ENCODE measurements around the gene PATL1. TPM values are rescaled to one million over a fixed set of nuclear protein-coding genes. Genes with fewer than 3 reads are reported as not detected.

The PATL1 gene
- total and polyA plus RNA-seq, 2 experiments from 2014 or later, result 12.9 to 19.6 TPM

DNA sequence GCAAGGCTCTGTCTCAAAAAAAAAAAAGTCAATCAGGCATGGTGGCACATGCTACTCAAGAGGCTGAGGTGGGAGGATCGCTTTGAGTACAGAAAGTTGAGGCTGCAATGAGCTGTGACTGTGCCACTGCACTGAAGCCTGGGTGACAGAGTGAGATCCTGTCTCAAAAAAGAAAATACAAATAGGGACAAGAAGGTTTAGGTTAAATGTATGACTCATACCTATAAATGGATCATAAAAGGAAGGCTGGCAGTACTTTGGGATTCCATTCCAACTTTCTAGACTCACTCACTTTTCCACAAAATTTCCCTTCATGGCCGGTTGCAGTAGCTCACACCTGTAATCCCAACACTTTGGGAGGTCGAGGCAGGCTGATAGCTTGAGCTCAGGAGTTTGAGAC lies 27.7 kb downstream of the PATL1 start:
- H3K9me3 Mint-ChIP-seq, result no peaks in the 10 kb centered on the region
- Histone ChIP-seq H3F3A (replicated peaks; ENCODE audit: low read depth) (no peaks in the 10 kb centered on the region), H2AFZ (no peak overlapping the region), H3K79me2 (replicated peaks; ENCODE audit: insufficient read depth) (no peaks in the 10 kb centered on the region), H3K36me3 (ENCODE audit: insufficient read depth) (peaks cover 66% of the 10 kb centered on the region), H3K27ac (ENCODE audit: low read depth) (no peak overlapping the region), H3K4me3 (no peak overlapping the region), H3K27me3 (ENCODE audit: insufficient read depth) (no peaks in the 10 kb centered on the region), H3K4me2 (no peak overlapping the region), H3K9me2 (ENCODE audit: insufficient read depth) (no peaks in the 10 kb centered on the region), H4K20me1 (replicated peaks; ENCODE audit: insufficient read depth) (peaks cover 13% of the 10 kb centered on the region; the same call in 1 of the 2 replicates), H3K4me1 (ENCODE audit: insufficient read depth) (no peaks in the 10 kb centered on the region)
- no peak overlapping the region for H3K4me3 Mint-ChIP-seq
- no peak for ATAC-seq
- peaks cover 88% of the 10 kb centered on the region for H3K36me3 Mint-ChIP-seq (ENCODE audit: low read depth)
- H3K27me3 Mint-ChIP-seq (ENCODE audit: insufficient read depth, low read depth, poor library complexity), result no peaks in the 10 kb centered on the region
- H3K4me1 Mint-ChIP-seq, result no peaks in the 10 kb centered on the region
- DNase-seq (ENCODE audit: low spot score), result no peak
- TF ChIP-seq, protein P1, sequence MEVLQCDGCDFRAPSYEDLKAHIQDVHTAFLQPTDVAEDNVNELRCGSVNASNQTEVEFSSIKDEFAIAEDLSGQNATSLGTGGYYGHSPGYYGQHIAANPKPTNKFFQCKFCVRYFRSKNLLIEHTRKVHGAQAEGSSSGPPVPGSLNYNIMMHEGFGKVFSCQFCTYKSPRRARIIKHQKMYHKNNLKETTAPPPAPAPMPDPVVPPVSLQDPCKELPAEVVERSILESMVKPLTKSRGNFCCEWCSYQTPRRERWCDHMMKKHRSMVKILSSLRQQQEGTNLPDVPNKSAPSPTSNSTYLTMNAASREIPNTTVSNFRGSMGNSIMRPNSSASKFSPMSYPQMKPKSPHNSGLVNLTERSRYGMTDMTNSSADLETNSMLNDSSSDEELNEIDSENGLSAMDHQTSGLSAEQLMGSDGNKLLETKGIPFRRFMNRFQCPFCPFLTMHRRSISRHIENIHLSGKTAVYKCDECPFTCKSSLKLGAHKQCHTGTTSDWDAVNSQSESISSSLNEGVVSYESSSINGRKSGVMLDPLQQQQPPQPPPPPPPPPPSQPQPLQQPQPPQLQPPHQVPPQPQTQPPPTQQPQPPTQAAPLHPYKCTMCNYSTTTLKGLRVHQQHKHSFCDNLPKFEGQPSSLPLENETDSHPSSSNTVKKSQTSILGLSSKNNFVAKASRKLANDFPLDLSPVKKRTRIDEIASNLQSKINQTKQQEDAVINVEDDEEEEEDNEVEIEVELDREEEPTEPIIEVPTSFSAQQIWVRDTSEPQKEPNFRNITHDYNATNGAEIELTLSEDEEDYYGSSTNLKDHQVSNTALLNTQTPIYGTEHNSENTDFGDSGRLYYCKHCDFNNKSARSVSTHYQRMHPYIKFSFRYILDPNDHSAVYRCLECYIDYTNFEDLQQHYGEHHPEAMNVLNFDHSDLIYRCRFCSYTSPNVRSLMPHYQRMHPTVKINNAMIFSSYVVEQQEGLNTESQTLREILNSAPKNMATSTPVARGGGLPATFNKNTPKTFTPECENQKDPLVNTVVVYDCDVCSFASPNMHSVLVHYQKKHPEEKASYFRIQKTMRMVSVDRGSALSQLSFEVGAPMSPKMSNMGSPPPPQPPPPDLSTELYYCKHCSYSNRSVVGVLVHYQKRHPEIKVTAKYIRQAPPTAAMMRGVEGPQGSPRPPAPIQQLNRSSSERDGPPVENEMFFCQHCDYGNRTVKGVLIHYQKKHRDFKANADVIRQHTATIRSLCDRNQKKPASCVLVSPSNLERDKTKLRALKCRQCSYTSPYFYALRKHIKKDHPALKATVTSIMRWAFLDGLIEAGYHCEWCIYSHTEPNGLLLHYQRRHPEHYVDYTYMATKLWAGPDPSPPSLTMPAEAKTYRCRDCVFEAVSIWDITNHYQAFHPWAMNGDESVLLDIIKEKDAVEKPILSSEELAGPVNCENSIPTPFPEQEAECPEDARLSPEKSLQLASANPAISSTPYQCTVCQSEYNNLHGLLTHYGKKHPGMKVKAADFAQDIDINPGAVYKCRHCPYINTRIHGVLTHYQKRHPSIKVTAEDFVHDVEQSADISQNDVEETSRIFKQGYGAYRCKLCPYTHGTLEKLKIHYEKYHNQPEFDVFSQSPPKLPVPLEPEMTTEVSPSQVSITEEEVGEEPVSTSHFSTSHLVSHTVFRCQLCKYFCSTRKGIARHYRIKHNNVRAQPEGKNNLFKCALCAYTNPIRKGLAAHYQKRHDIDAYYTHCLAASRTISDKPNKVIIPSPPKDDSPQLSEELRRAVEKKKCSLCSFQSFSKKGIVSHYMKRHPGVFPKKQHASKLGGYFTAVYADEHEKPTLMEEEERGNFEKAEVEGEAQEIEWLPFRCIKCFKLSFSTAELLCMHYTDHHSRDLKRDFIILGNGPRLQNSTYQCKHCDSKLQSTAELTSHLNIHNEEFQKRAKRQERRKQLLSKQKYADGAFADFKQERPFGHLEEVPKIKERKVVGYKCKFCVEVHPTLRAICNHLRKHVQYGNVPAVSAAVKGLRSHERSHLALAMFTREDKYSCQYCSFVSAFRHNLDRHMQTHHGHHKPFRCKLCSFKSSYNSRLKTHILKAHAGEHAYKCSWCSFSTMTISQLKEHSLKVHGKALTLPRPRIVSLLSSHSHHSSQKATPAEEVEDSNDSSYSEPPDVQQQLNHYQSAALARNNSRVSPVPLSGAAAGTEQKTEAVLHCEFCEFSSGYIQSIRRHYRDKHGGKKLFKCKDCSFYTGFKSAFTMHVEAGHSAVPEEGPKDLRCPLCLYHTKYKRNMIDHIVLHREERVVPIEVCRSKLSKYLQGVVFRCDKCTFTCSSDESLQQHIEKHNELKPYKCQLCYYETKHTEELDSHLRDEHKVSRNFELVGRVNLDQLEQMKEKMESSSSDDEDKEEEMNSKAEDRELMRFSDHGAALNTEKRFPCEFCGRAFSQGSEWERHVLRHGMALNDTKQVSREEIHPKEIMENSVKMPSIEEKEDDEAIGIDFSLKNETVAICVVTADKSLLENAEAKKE (CRISPR knock-in tag; IDR thresholded peaks at IDR 0.05), result no peak
- no peak overlapping the region for H3K27ac Mint-ChIP-seq

DNA sequence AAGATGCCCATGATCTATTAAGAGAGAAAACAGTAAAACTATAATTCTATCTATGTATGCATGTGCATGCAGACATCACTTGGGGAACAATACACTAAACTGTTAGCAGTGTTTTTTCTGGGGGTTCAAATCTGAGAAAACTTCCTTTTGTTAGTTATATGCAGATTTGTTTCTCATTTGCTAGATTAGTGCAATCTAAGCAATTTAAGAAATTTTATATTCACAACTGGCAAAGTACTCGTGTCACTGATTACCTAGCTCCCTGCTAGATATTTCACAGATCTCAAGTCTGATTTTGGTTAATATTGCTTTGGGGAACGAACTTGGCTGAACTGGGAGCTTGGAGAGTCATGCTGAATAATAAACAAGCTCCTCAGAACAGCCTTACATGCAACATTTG lies 38.3 kb downstream of the PATL1 start:
- H3K4me1 ChIP-seq (ENCODE audit: insufficient read depth), result no peaks in the 10 kb centered on the region
- H3K79me2 ChIP-seq (replicated peaks; ENCODE audit: insufficient read depth), result no peaks in the 10 kb centered on the region
- Mint-ChIP-seq H3K9me3 (no peaks in the 10 kb centered on the region), H3K36me3 (ENCODE audit: low read depth) (no peaks in the 10 kb centered on the region; the same call in 2 of the 3 replicates), H3K27me3 (ENCODE audit: insufficient read depth, low read depth, poor library complexity) (peaks cover 2% of the 10 kb centered on the region), H3K27ac (no peak overlapping the region), H3K4me3 (no peak overlapping the region), H3K4me1 (peaks cover 15% of the 10 kb centered on the region; the same call in 2 of the 3 replicates)
- H3K9me2 ChIP-seq (ENCODE audit: insufficient read depth), result no peaks in the 10 kb centered on the region
- DNase-seq (ENCODE audit: low spot score) (no peak), ATAC-seq (no peak)
- H3K27ac ChIP-seq (ENCODE audit: low read depth), result no peak overlapping the region
- no peaks in the 10 kb centered on the region for H3K27me3 ChIP-seq (ENCODE audit: insufficient read depth)
- H4K20me1 ChIP-seq (replicated peaks; ENCODE audit: insufficient read depth), result no peaks in the 10 kb centered on the region
- no peak overlapping the region for H2AFZ ChIP-seq
- no peak overlapping the region for H3K4me2 ChIP-seq
- no peaks in the 10 kb centered on the region for H3K36me3 ChIP-seq (ENCODE audit: insufficient read depth)
- H3F3A ChIP-seq (replicated peaks; ENCODE audit: low read depth), result no peaks in the 10 kb centered on the region
- H3K4me3 ChIP-seq, result no peak overlapping the region
- TF ChIP-seq NANOG (IDR thresholded peaks at IDR 0.05; ENCODE audit: borderline replicate concordance) (no peak), EZH2 (IDR thresholded peaks at IDR 0.05; ENCODE audit: low read depth, unreplicated experiment) (no peak), CREB1 (CRISPR knock-in tag; IDR thresholded peaks at IDR 0.05; ENCODE audit: low read depth) (no peak)
- TF ChIP-seq, protein P2, sequence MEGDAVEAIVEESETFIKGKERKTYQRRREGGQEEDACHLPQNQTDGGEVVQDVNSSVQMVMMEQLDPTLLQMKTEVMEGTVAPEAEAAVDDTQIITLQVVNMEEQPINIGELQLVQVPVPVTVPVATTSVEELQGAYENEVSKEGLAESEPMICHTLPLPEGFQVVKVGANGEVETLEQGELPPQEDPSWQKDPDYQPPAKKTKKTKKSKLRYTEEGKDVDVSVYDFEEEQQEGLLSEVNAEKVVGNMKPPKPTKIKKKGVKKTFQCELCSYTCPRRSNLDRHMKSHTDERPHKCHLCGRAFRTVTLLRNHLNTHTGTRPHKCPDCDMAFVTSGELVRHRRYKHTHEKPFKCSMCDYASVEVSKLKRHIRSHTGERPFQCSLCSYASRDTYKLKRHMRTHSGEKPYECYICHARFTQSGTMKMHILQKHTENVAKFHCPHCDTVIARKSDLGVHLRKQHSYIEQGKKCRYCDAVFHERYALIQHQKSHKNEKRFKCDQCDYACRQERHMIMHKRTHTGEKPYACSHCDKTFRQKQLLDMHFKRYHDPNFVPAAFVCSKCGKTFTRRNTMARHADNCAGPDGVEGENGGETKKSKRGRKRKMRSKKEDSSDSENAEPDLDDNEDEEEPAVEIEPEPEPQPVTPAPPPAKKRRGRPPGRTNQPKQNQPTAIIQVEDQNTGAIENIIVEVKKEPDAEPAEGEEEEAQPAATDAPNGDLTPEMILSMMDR (conservative IDR thresholded peaks at IDR 0.05; ENCODE audit: low read depth in 2 of 2), result no peak
